Mucosa of descending colon (tissue), 3 donors: ENCODE data around the gene ZNF862. TPM values are rescaled to one million over a fixed set of nuclear protein-coding genes. Genes with fewer than 3 reads are reported as not detected.

Source experiments
- ATAC-seq: fragments of 200-7000 bp; cut with Tn5 transposase; one replicate; pipeline ENCODE4 v1.9.1; 2020; ENCODE audit warnings: mild to moderate bottlenecking, moderate library complexity
- DNase-seq, 3 donors: peaks; one replicate each; pipeline ENCODE4 v3.0.0-alpha.2; 2020
- H3K36me3 ChIP-seq: fragments of 200-600 bp; one replicate; pipeline ENCODE4 v1.8.0; 2021; ENCODE audit warnings: low read depth, mild to moderate bottlenecking
- H3K4me1 ChIP-seq: fragments of 200-600 bp; one replicate; pipeline ENCODE4 v1.8.0; 2021; ENCODE audit warnings: low read depth, mild to moderate bottlenecking
- H3K4me3 ChIP-seq: fragments of 200-600 bp; one replicate; pipeline ENCODE4 v1.8.0; 2021; ENCODE audit warnings: mild to moderate bottlenecking
- H3K9me3 ChIP-seq: fragments of 200-600 bp; one replicate; pipeline ENCODE4 v1.8.0; 2021; ENCODE audit warnings: mild to moderate bottlenecking
- CTCF ChIP-seq: fragments of 200-600 bp; IDR thresholded peaks from one replicate; pipeline ENCODE4 v1.8.0; 2022; ENCODE audit warnings: antibody characterized with exemption, mild to moderate bottlenecking
- intact Hi-C, 2 donors: fragments of 100-400 bp; cut with DNase I in 1 of 2; cut with micrococcal nuclease in 1 of 2; formaldehyde crosslinking; loops; one replicate each; pipeline versions ENCODE4 v1.11.0 to v1.11.1; 2022; cut with DNase I, micrococcal nuclease
- total RNA-seq, 3 donors: library from RNA; stranded (reverse); fragmentation: NEBNext Ultra II Directional in 2 of 3; extraction: Animal tissue kit (Norgen Biotek cat#: 25700) in 2 of 3; gene quantifications; one replicate each; pipeline versions ENCODE4 v1.2.1 to v1.2.4, GENCODE V29; 2021 to 2023
- donor health status: DM: no; HTN: no; CAD: no; lungs with moderate emphysema.
- donor health status: DM: no; HTN: no; CAD: no.
- donor health status: DM: no; HTN: yes; CAD: no.

Gene ZNF862
- total RNA-seq, 3 donors from 2014 or later, result 18.0 to 25.4 (median 25.2) TPM

DNA sequence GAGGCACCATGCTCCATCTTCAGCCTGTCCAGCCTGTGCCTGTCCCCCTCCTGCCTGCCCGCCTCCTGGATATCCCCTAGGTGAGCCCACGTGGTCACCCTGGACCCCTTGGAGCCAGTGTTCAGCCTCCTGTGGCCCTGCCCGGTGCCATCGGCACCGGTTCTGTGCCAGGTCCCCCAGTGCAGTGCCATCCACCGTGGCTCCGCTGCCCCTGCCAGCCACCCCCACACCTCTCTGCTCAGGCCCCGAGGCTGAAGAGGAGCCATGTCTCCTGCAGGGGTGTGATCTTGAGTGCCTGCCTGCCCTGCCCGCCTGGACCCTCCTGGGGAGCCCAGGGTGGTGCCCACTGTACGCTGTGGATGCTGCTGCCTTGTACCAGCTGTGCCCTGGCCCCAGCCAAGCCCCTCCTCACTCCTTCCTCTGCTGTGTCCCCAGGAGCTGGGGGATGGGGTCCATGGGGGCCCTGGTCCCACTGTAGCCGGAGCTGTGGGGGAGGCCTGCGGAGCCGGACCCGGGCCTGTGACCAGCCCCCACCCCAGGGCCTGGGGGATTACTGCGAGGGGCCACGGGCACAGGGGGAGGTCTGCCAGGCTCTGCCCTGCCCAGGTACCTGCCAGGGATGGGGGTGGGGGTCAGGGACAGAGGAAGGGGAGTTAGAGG, 26.2 kb upstream of the ZNF862 start:
- intact Hi-C loops, result no loop called here
- no peak for DNase-seq
- Histone ChIP-seq H3K36me3 (no peaks in the 10 kb centered on the region), H3K9me3 (no peaks in the 10 kb centered on the region), H3K4me1 (no peaks in the 10 kb centered on the region), H3K4me3 (no peak overlapping the region)
- no peak for TF ChIP-seq CTCF
- ATAC-seq, result no peak

GRCh38 chr7:149813254-149814035, 24.7 kb upstream of the ZNF862 start:
- Histone ChIP-seq H3K9me3 (no peaks in the 10 kb centered on the region), H3K4me3 (no peak overlapping the region), H3K36me3 (no peaks in the 10 kb centered on the region), H3K4me1 (no peaks in the 10 kb centered on the region)
- intact Hi-C loops, result no loop called here
- DNase-seq (no peak), ATAC-seq (no peak)
- TF ChIP-seq CTCF, result no peak

DNA sequence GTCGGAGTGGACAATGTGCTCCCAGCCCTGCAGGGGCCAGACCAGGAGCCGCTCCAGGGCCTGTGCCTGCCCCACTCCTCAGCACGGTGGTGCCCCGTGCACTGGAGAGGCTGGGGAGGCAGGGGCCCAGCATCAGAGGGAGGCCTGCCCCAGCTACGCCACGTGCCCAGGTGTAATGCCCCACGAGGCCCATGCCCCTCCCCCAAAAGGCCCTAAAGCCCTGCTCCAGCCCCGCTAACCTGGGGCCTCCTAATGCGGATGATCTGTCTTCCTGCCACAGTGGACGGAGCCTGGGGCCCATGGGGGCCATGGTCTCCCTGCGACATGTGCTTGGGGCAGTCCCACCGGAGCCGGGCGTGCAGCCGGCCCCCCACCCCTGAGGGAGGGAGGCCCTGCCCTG, 23.7 kb upstream of the ZNF862 start:
- ATAC-seq, result no peak
- intact Hi-C loops, result no loop called here

GRCh38 chr7:149815121-149815520, 23.1 kb upstream of the ZNF862 start:
- H3K4me1 ChIP-seq, result no peaks in the 10 kb centered on the region
- no peaks in the 10 kb centered on the region for H3K9me3 ChIP-seq
- DNase-seq (no peak), ATAC-seq (no peak)
- TF ChIP-seq CTCF, result no peak
- no peak overlapping the region for H3K4me3 ChIP-seq
- no peaks in the 10 kb centered on the region for H3K36me3 ChIP-seq
- intact Hi-C loops, result no loop called here

More for the DNA sequence above, 23.7 kb upstream of the ZNF862 start:
- TF ChIP-seq CTCF, result no peak
- no peak overlapping the region for H3K4me3 ChIP-seq
- H3K4me1 ChIP-seq, result no peaks in the 10 kb centered on the region
- DNase-seq, result no peak
- H3K9me3 ChIP-seq, result no peaks in the 10 kb centered on the region
- H3K36me3 ChIP-seq, result no peaks in the 10 kb centered on the region

DNA sequence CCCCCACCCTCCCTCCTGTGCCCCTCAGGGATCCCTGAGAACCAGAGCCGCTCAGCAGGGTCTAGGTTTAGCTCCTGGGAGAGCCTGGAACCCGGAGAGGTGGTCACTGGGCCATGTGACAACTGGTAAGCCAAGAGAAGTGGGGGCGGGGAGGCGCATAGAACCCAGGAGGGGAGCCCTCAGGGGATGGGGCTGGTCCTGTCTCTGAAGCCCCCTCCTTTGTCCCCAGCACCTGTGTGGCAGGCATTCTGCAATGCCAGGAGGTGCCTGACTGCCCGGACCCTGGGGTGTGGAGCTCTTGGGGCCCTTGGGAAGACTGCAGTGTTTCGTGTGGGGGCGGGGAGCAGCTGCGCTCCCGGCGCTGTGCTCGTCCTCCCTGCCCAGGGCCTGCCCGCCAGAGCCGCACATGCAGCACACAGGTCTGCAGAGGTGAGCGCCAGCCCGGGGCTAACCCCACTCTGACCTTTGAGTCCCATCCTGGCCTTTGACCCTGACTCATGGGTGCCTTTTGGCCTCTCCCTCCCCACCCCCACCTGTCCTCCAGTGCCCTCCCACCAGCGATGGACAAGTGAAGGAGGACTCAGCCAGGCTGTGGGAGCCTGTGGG, 22.4 kb upstream of the ZNF862 start:
- DNase-seq, result peak in 1 of 3 donors; percentile 38
- intact Hi-C loops, result no loop called here
- no peaks in the 10 kb centered on the region for H3K9me3 ChIP-seq

More for the DNA sequence above, 22.4 kb upstream of the ZNF862 start:
- TF ChIP-seq CTCF, result no peak
- Histone ChIP-seq H3K4me1 (no peaks in the 10 kb centered on the region), H3K36me3 (no peaks in the 10 kb centered on the region), H3K4me3 (no peak overlapping the region)
- no peak for ATAC-seq
